Liver (tissue), 9 donors: ENCODE data around the gene SMYD3. TPM values are rescaled to one million over a fixed set of nuclear protein-coding genes. Genes with fewer than 3 reads are reported as not detected.

Experiments used
- DNase-seq: peaks from one replicate; pipeline ENCODE4 v3.0.0-alpha.2; 2017; ENCODE audit warnings: low spot score
- H3K27ac ChIP-seq, 2 donors: one replicate each; pipeline ENCODE4 v1.7.0; 2013; ENCODE audit warnings: inconsistent platforms in 2 of 2, low read length in 2 of 2, control low read depth in 1 of 2, low read depth in 1 of 2, mild to moderate bottlenecking in 1 of 2
- H3K27me3 ChIP-seq, 4 donors: one replicate each; pipeline versions ENCODE4 v1.6.1 to v1.7.0; 2013; ENCODE audit warnings: low read length in 3 of 4, inconsistent platforms in 1 of 4, mild to moderate bottlenecking in 1 of 4, moderate library complexity in 1 of 4; ENCODE audit not compliant: control insufficient read depth in 4 of 4, insufficient read depth in 4 of 4
- H3K36me3 ChIP-seq, 4 donors: one replicate each; pipeline versions ENCODE4 v1.6.1 to v1.7.0; 2013; ENCODE audit warnings: low read length in 3 of 4, mild to moderate bottlenecking in 3 of 4, low read depth in 1 of 4, moderate library complexity in 1 of 4; ENCODE audit not compliant: control insufficient read depth in 4 of 4, insufficient read depth in 3 of 4
- H3K4me1 ChIP-seq, 4 donors: one replicate each; pipeline versions ENCODE4 v1.6.1 to v1.7.0; 2013; ENCODE audit warnings: low read length in 3 of 4, mild to moderate bottlenecking in 3 of 4, moderate library complexity in 1 of 4; ENCODE audit not compliant: control insufficient read depth in 4 of 4, insufficient read depth in 4 of 4
- H3K4me3 ChIP-seq, 3 donors: one replicate each; pipeline versions ENCODE4 v1.6.1 to v1.7.0; 2013; ENCODE audit warnings: low read length in 3 of 3, control low read depth in 1 of 3, low read depth in 1 of 3, mild to moderate bottlenecking in 1 of 3
- H3K9ac ChIP-seq, 2 donors: one replicate each; pipeline ENCODE4 v1.7.0; 2013; ENCODE audit warnings: low read length in 2 of 2, mild to moderate bottlenecking in 2 of 2, moderate library complexity in 2 of 2, control low read depth in 1 of 2, low read depth in 1 of 2
- H3K9me3 ChIP-seq, 4 donors: one replicate each; pipeline versions ENCODE4 v1.6.1 to v1.7.0; 2013; ENCODE audit warnings: low read length in 3 of 4; ENCODE audit not compliant: control insufficient read depth in 4 of 4
- ATF3 ChIP-seq: IDR thresholded peaks from 2 replicates; pipeline ENCODE4 v1.6.1; 2016; ENCODE audit warnings: antibody characterized with exemption
- CTCF ChIP-seq: fragments of 150-350 bp; IDR thresholded peaks from 2 replicates; pipeline ENCODE4 v1.5.1; 2017; ENCODE audit warnings: improper control_type of control experiment, low read depth, low read length; ENCODE audit not compliant: missing input control
- EGR1 ChIP-seq, 2 donors: IDR thresholded peaks; 2 replicates each; pipeline ENCODE4 v1.6.1; 2016 to 2018; ENCODE audit warnings: antibody characterized with exemption in 2 of 2, low read depth in 2 of 2
- FOXA1 ChIP-seq: IDR thresholded peaks from 2 replicates; pipeline ENCODE4 v1.6.1; 2016; ENCODE audit warnings: antibody characterized with exemption
- FOXA2 ChIP-seq: IDR thresholded peaks from 2 replicates; pipeline ENCODE4 v1.6.1; 2016; ENCODE audit warnings: antibody characterized with exemption
- HNF4A ChIP-seq, 2 donors: conservative IDR thresholded peaks; 2 replicates each; pipeline ENCODE4 v1.6.1; 2016; ENCODE audit warnings: antibody characterized with exemption in 2 of 2, mild to moderate bottlenecking in 2 of 2
- JUND ChIP-seq, 2 donors: IDR thresholded peaks; 2 replicates each; pipeline ENCODE4 v1.6.1; 2016; ENCODE audit warnings: antibody characterized with exemption in 2 of 2
- MAX ChIP-seq: IDR thresholded peaks from 2 replicates; pipeline ENCODE4 v1.6.1; 2016; ENCODE audit warnings: antibody characterized with exemption
- RAD21 ChIP-seq, 2 donors: IDR thresholded peaks; 2 replicates each; pipeline ENCODE4 v1.6.1; 2016; ENCODE audit warnings: antibody characterized with exemption in 2 of 2, mild to moderate bottlenecking in 2 of 2
- RXRA ChIP-seq, 2 donors: IDR thresholded peaks; 2 replicates each; pipeline ENCODE4 v1.6.1; 2017 to 2018; ENCODE audit warnings: antibody characterized with exemption in 2 of 2, mild to moderate bottlenecking in 1 of 2
- SP1 ChIP-seq: IDR thresholded peaks from 2 replicates; pipeline ENCODE4 v1.6.1; 2018; ENCODE audit warnings: antibody characterized with exemption, mild to moderate bottlenecking
- TAF1 ChIP-seq: conservative IDR thresholded peaks from 2 replicates; pipeline ENCODE4 v1.6.1; 2016; ENCODE audit warnings: antibody characterized with exemption, mild to moderate bottlenecking
- YY1 ChIP-seq: IDR thresholded peaks from 2 replicates; pipeline ENCODE4 v1.6.1; 2016; ENCODE audit warnings: antibody characterized with exemption, mild to moderate bottlenecking
- WGBS: extraction: QIAGEN DNeasy Blood & Tissue Kit; methylation state at CpG from one replicate; pipeline ENCODE4 v1.1.7; 2013; 5-methylcytosine and 5-hydroxymethylcytosine counted together
- polyA plus RNA-seq, 2 donors: library from polyadenylated mRNA; stranded (reverse) in 1 of 2; unstranded in 1 of 2; fragments of 200-250 nt in 1 of 2; fragments of >200 nt in 1 of 2; fragmentation: Nextera tagmentation in 1 of 2; extraction: Ambion mirVana in 1 of 2; gene quantifications; one replicate each; pipeline versions ENCODE4 v1.2.1 to v1.2.3, GENCODE V29; 2013 to 2015
- total RNA-seq, 2 donors: library from RNA; depleted of rRNA; stranded (reverse); fragments of >200 nt; gene quantifications; one replicate each; pipeline ENCODE4 v1.2.3, GENCODE V29; 2014
- donor health status: healthy.
- donor health status: healthy.
- donor health status: healthy.
- donor health status: healthy.
- donor health status: healthy.

The SMYD3 gene
- total and polyA plus RNA-seq, 4 donors, result 3.1 to 9.1 (median 8.0) TPM

- TF ChIP-seq ATF3 (no peak), RAD21 (IDR thresholded peaks at IDR 0.05) (no peak), YY1 (no peak), RXRA (IDR thresholded peaks at IDR 0.05) (no peak)
Measured at GRCh38 chr1:246420300-246420699, 86.8 kb downstream of the SMYD3 start (continued).

DNA sequence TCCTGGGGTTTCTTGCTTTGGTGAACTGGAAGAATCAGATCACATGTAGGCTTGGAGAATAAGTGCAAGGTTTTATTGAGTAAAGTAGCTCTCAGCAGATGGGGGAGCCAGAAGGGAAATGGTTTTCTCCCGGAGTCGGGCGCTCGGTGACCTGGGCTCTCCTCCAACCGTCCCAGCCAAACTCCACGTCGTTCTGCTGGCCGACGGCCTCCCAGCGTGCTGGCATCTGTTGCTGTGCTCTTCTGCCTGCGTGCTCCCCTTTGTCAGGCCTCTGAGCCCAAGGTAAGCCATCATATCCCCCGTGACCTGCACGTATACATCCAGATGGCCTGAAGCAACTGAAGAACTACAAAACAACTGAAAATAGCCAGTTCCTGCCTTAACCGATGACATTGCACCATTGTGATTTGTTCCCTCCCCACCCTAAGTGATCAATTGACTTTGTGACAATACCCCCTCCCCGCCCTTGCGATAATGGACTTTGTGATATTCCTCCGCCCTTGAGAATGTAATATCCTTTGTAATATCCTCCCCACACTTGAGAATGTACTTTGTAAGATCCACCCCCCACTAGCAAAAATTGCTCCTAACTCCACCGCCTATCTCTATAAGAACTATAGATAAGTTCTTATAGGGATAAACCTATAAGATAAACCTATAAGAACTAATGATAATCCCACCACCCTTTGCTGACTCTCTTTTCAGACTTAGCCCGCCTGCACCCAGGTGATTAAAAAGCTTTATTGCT lies 88.3 kb downstream of the SMYD3 start:
- Histone ChIP-seq H3K4me1 (no peaks in the 10 kb centered on the region), H3K27ac (no peak overlapping the region), H3K4me3 (no peak overlapping the region), H3K36me3 (peaks cover 0 to 4% (median 0%) of the 10 kb centered on the region in 4 donors), H3K27me3 (no peaks in the 10 kb centered on the region), H3K9me3 (no peaks in the 10 kb centered on the region), H3K9ac (no peak overlapping the region)
- 97% methylated on average over 19 of the region's 19 CpGs for WGBS
- no peak for DNase-seq
- no peak for TF ChIP-seq SP1
- no peak for TF ChIP-seq JUND (IDR thresholded peaks at IDR 0.05)
- no peak for TF ChIP-seq EGR1 (IDR thresholded peaks at IDR 0.05; ENCODE audit: low read depth in 2 of 2)

- Histone ChIP-seq H3K4me3 (no peak overlapping the region), H3K27me3 (no peaks in the 10 kb centered on the region), H3K9me3 (no peaks in the 10 kb centered on the region), H3K36me3 (peaks cover 0 to 4% (median 0%) of the 10 kb centered on the region in 4 donors), H3K9ac (no peak overlapping the region), H3K4me1 (no peaks in the 10 kb centered on the region), H3K27ac (no peak overlapping the region)
- DNase-seq, result no peak
- 94% methylated on average over 6 of the region's 6 CpGs for WGBS
- TF ChIP-seq TAF1 (no peak), FOXA1 (no peak), HNF4A (conservative IDR thresholded peaks at IDR 0.05) (no peak), RAD21 (IDR thresholded peaks at IDR 0.05) (no peak), FOXA2 (no peak), CTCF (no peak), MAX (no peak)
Measured at GRCh38 chr1:246417813-246418564, 89.1 kb downstream of the SMYD3 start.
